ENCODE measurements around the gene SCRT2.

- TF ChIP-seq CTCF (IDR thresholded peaks at IDR 0.05; ENCODE audit: low read depth, low read length) (no peak), EZH2phosphoT487 (IDR thresholded peaks at IDR 0.05; ENCODE audit: low read depth) (no peak)
Observed at GRCh38 chr20:652615-653109, 22.9 kb downstream of the SCRT2 start.

Data from OCI-LY3 (cell line).